Heart left ventricle (tissue), 13 donors: ENCODE data around the gene PGBD5.

Experiments
- CTCF ChIP-seq, 12 donors: fragments of 200-600 bp; sonication (generic) in 4 of 12; IDR thresholded peaks; one replicate each; pipeline versions ENCODE4 v1.5.0 to v1.8.0; 2018 to 2022; ENCODE audit warnings: antibody characterized with exemption in 12 of 12, mild to moderate bottlenecking in 5 of 12
- POLR2A ChIP-seq, 2 donors: fragments of 450-650 bp; IDR thresholded peaks; one replicate each; pipeline ENCODE4 v1.6.1; 2017; ENCODE audit warnings: antibody characterized with exemption in 2 of 2, mild to moderate bottlenecking in 2 of 2, moderate library complexity in 2 of 2
- donor health status: ischemic (EF 13 %, LVEDD 7.1; RV severe dilation, severe dysfunction).
- donor health status: DM: no; HTN: yes; CAD: no.
- donor health status: DM: no; HTN: no; CAD: no.
- donor health status: ischemic (EF 25% LVEDD 6.9; RV normal size, moderate dysfunction).
- donor health status: ischemic (EF 25% LVEDD 5.7; RV mildly dilated, moderate dysfunction).
- donor health status: ischemic (EF 35%, LVEDD 5.7; RV mildly dilated, moderate dysfunction).
- donor health status: nonischemic (EF 11% LVEDD 7.7; RV severe dilation, severe dysfunction).
- donor health status: DM: yes; HTN: yes; CAD: no.
- donor health status: PGD.
- donor health status: ischemic (EF 29% LVEDD 5.4; RV normal size, mild dysfunction).
- donor health status: nonischemic (EF 23%, LVEDD 6.1; RV moderate dilation, normal function).

- TF ChIP-seq CTCF (IDR thresholded peaks at IDR 0.05) (no peak), POLR2A (IDR thresholded peaks at IDR 0.05) (no peak)
These were observed 32.4 kb downstream of the PGBD5 start for GRCh38 chr1:230393722-230394121.
